Muscle layer of colon (tissue), 2 donors: Measurements from ENCODE around the gene FGFR4.

ENCODE experiments used
- H3K27ac ChIP-seq: one replicate; pipeline ENCODE4 v1.7.0; 2013; ENCODE audit warnings: low read depth, mild to moderate bottlenecking, low read length, moderate library complexity
- H3K27me3 ChIP-seq, 2 donors: one replicate each; pipeline ENCODE4 v1.7.0; 2013; ENCODE audit warnings: low read length in 2 of 2, mild to moderate bottlenecking in 2 of 2; ENCODE audit not compliant: insufficient read depth in 2 of 2, control insufficient read depth in 1 of 2
- H3K36me3 ChIP-seq: one replicate; pipeline ENCODE4 v1.7.0; 2013; ENCODE audit warnings: mild to moderate bottlenecking, low read length; ENCODE audit not compliant: insufficient read depth
- H3K4me1 ChIP-seq: one replicate; pipeline ENCODE4 v1.7.0; 2013; ENCODE audit warnings: mild to moderate bottlenecking, low read length; ENCODE audit not compliant: insufficient read depth
- H3K4me3 ChIP-seq, 2 donors: one replicate each; pipeline ENCODE4 v1.7.0; 2013; ENCODE audit warnings: low read length in 2 of 2, low read depth in 1 of 2, mild to moderate bottlenecking in 1 of 2, moderate library complexity in 1 of 2
- H3K9ac ChIP-seq: one replicate; pipeline ENCODE4 v1.7.0; 2013; ENCODE audit warnings: low read length
- H3K9me3 ChIP-seq: one replicate; pipeline ENCODE4 v1.7.0; 2013; ENCODE audit warnings: mild to moderate bottlenecking, low read length
- donor health status: abdominal sarcoma.
- donor health status: Adenocarcinoma of cecum.

Gene FGFR4

DNA sequence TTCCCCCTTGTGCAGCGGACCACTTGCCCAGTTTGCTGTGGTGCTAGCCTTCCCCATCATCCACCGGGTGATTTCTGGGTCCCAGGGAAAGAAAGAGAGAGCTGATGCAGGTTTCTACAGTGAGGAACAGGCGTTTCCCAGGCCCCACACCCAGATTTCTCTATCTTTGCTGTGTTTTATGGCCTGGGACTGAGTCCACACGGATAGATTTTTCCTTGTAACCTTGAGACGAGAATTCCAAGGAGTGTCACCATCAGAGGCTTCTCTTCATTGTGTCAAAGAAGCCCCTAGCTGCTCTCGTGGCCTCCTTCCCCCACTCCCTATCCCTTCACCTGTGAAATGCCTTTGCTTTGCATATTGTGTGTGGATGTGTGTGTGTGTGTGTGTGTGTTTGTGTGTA, 21.2 kb upstream of the FGFR4 start:
- Histone ChIP-seq H3K27me3 (no peaks in the 10 kb centered on the region), H3K27ac (no peak overlapping the region), H3K9me3 (no peaks in the 10 kb centered on the region), H3K4me1 (no peaks in the 10 kb centered on the region), H3K4me3 (no peak overlapping the region), H3K36me3 (peaks cover 38% of the 10 kb centered on the region), H3K9ac (no peak overlapping the region)

DNA sequence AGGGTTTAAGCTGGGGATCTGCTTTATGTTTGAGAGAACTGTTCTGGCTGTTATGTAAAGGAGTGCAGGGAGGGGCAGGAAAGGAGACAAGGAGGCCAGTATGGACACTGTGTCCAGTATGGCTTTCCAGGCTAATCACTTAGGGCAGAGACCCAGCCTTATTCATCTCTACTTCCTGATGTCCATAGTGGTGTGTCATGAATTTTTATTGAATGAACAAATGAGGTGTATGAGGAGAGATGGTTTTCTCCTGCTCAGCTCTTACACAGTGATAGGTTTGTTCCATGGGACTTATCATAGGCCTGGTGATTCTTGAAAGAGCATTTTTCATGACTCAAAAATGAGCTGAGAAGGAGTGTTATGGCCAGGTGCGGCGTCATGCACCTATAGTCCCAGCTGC, 20.5 kb upstream of the FGFR4 start:
- no peaks in the 10 kb centered on the region for H3K9me3 ChIP-seq
- no peak overlapping the region for H3K9ac ChIP-seq
- H3K4me3 ChIP-seq, result no peak overlapping the region
- H3K36me3 ChIP-seq, result peaks cover 38% of the 10 kb centered on the region
- H3K4me1 ChIP-seq, result no peaks in the 10 kb centered on the region
- H3K27ac ChIP-seq, result no peak overlapping the region
- no peaks in the 10 kb centered on the region for H3K27me3 ChIP-seq

GRCh38 chr5:177067503-177067902, 19.2 kb upstream of the FGFR4 start:
- Histone ChIP-seq H3K9me3 (no peaks in the 10 kb centered on the region), H3K4me1 (peaks cover 7% of the 10 kb centered on the region), H3K27ac (no peak overlapping the region), H3K27me3 (no peaks in the 10 kb centered on the region), H3K9ac (no peak overlapping the region), H3K4me3 (no peak overlapping the region), H3K36me3 (peaks cover 27% of the 10 kb centered on the region)

GRCh38 chr5:177070536-177071191, 16.1 kb upstream of the FGFR4 start:
- no peaks in the 10 kb centered on the region for H3K9me3 ChIP-seq
- H3K4me1 ChIP-seq, result peaks cover 7% of the 10 kb centered on the region
- H3K27ac ChIP-seq, result no peak overlapping the region
- no peak overlapping the region for H3K9ac ChIP-seq
- no peaks in the 10 kb centered on the region for H3K27me3 ChIP-seq
- no peak overlapping the region for H3K4me3 ChIP-seq
- peaks cover 4% of the 10 kb centered on the region for H3K36me3 ChIP-seq

- Histone ChIP-seq H3K4me1 (peaks cover 7% of the 10 kb centered on the region), H3K9ac (no peak overlapping the region), H3K36me3 (peaks cover 4% of the 10 kb centered on the region), H3K4me3 (no peak overlapping the region), H3K27me3 (no peaks in the 10 kb centered on the region), H3K9me3 (no peaks in the 10 kb centered on the region), H3K27ac (no peak overlapping the region)
Measured at GRCh38 chr5:177071666-177072385, 14.9 kb upstream of the FGFR4 start.

DNA sequence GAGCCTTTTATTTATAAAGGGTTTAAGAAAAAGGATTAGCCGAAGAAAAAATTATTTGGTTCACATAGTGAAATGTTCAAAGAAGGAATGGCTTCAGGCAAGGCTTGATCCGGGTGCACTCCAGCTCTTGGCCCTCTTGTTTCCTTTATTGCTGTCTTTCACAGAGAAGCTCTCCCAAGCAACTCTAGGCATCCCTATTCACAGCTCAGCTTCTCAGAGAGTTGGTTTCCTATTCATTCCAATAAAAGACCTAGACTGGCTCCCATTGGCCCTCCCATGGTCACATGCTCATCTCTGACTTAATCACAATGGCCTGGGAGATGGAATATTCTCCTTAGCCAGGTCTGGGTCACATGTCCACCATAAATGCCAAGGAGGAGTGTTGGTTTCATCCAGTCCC, 9.4 kb upstream of the FGFR4 start:
- Histone ChIP-seq H3K4me3 (no peak overlapping the region), H3K27ac (no peak overlapping the region), H3K9me3 (no peaks in the 10 kb centered on the region), H3K9ac (no peak overlapping the region), H3K4me1 (no peaks in the 10 kb centered on the region), H3K36me3 (no peaks in the 10 kb centered on the region), H3K27me3 (no peaks in the 10 kb centered on the region)

GRCh38 chr5:177079606-177080005, 7.1 kb upstream of the FGFR4 start:
- H3K27ac ChIP-seq, result no peak overlapping the region
- no peaks in the 10 kb centered on the region for H3K36me3 ChIP-seq

GRCh38 chr5:177080265-177080664, 6.5 kb upstream of the FGFR4 start:
- H3K4me3 ChIP-seq, result no peak overlapping the region
- no peaks in the 10 kb centered on the region for H3K4me1 ChIP-seq
- H3K27me3 ChIP-seq, result peaks cover 0 to 4% of the 10 kb centered on the region in 2 donors
- no peaks in the 10 kb centered on the region for H3K9me3 ChIP-seq
- no peak overlapping the region for H3K27ac ChIP-seq
- H3K9ac ChIP-seq, result no peak overlapping the region
- no peaks in the 10 kb centered on the region for H3K36me3 ChIP-seq

More at GRCh38 chr5:177079606-177080005, 7.1 kb upstream of the FGFR4 start:
- Histone ChIP-seq H3K27me3 (peaks cover 0 to 4% of the 10 kb centered on the region in 2 donors), H3K9ac (no peak overlapping the region), H3K4me1 (no peaks in the 10 kb centered on the region), H3K9me3 (no peaks in the 10 kb centered on the region), H3K4me3 (no peak overlapping the region)

DNA sequence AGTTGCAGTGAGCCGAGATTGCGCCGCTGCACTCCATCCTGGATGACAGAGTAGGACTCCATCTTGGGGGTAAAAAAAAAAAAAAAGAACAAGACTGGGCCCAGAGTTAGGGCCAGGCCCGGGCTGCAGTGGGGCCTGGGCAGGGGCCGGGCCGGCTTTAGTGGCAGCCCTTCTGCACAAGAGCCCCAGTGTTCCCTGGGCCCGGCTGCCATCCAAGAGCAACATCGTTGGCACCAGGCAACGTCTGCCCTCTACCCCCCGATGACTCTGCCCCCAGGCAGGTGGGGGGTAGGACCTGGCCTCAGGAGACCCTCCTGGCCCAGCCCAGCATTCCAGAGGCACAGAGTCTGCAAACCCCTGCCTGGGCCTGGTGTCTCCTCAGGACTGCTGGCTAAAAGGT, 4.9 kb upstream of the FGFR4 start:
- Histone ChIP-seq H3K27me3 (peaks cover 0 to 4% of the 10 kb centered on the region in 2 donors), H3K27ac (no peak overlapping the region), H3K9ac (no peak overlapping the region), H3K36me3 (no peaks in the 10 kb centered on the region), H3K4me3 (no peak overlapping the region), H3K4me1 (no peaks in the 10 kb centered on the region), H3K9me3 (no peaks in the 10 kb centered on the region)

DNA sequence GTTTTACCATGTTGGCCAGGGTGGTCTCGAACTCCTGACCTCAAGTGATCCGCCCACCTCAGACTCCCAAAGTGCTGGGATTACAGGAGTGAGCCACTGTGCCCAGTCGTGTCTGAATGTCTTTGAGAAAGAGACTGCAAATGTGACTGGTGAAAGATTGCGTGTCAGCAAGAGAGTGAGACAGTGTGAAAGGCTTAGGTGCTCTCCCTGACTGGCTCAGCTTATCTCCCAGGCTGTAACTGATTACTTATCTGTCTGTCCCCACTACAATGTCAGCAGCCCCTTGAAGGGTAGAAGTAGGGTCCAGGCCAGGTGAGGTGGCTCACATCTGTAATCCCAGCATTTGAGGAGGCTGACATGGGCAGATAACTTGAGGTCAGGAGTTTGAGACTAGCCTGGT, 3.4 kb upstream of the FGFR4 start:
- Histone ChIP-seq H3K9me3 (no peaks in the 10 kb centered on the region), H3K36me3 (no peaks in the 10 kb centered on the region), H3K4me3 (no peak overlapping the region), H3K27me3 (peaks cover 0 to 14% of the 10 kb centered on the region in 2 donors), H3K27ac (no peak overlapping the region), H3K4me1 (no peaks in the 10 kb centered on the region), H3K9ac (no peak overlapping the region)

DNA sequence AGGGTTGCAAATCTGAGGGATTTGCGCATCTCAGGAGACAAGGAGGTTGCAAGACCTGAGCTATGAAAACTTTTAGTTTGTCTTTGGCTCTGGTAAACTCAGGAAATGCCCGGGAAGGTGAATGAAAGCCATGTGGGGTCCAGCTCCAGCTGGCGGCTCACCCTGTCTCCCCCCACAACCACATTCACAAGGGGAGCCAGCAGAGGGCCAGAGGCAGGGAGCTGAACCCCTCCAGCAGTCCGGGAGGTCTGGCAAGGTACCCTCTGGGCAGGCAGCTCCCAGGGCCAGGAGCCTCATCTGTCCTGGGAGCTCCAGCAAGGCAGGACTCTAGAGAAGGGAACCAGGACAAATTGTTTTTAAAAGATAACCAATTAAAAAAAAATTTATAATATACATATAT, 2.5 kb upstream of the FGFR4 start:
- Histone ChIP-seq H3K4me3 (no peak overlapping the region), H3K27ac (no peak overlapping the region), H3K9ac (no peak overlapping the region), H3K27me3 (peaks cover 0 to 14% of the 10 kb centered on the region in 2 donors), H3K36me3 (no peaks in the 10 kb centered on the region), H3K9me3 (no peaks in the 10 kb centered on the region), H3K4me1 (no peaks in the 10 kb centered on the region)
